Tibial nerve (tissue), 4 donors: ENCODE data around the gene ORM1.

ENCODE experiments used
- EP300 ChIP-seq, 2 donors: sonication (generic); formaldehyde crosslinking; IDR thresholded peaks; one replicate each; pipeline ENCODE4 v1.6.1; 2017; ENCODE audit warnings: antibody characterized with exemption in 2 of 2, mild to moderate bottlenecking in 1 of 2
- POLR2A ChIP-seq, 2 donors: fragments of 450-650 bp; IDR thresholded peaks; one replicate each; pipeline ENCODE4 v1.6.1; 2017; ENCODE audit warnings: antibody characterized with exemption in 2 of 2, mild to moderate bottlenecking in 2 of 2, moderate library complexity in 2 of 2
- TF ChIP-seq, protein P1 (sequence below), 5 experiments: fragments of 200-600 bp in 3 of 5; fragments of 450-650 bp in 2 of 5; sonication (generic) in 3 of 5; IDR thresholded peaks; one replicate each; pipeline ENCODE4 v1.5.1; 2016 to 2019; ENCODE audit warnings: antibody characterized with exemption in 5 of 5, mild to moderate bottlenecking in 3 of 5, moderate library complexity in 2 of 5

DNA sequence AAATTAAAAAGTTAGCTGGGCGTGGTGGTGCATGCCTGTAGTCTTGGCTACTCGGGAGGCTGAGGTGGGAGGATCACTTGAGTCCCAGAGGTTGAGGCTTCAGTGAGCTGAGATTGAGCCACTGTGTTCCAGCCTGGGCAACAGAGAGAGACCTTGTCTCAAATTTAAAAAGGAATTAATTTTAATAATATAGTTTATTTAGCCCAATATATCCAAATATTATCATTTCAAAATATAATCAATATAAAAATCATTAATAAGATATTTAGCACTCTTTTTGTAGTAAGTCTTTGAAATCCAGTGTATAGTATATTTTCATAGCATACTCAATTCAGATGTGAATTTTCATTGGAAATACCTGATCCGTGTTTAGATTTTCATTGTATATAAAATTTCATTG is 43.2 kb upstream of the ORM1 start:
- TF ChIP-seq POLR2A (IDR thresholded peaks at IDR 0.05) = no peak
- TF ChIP-seq EP300 (IDR thresholded peaks at IDR 0.05) = no peak
- TF ChIP-seq, protein P1, sequence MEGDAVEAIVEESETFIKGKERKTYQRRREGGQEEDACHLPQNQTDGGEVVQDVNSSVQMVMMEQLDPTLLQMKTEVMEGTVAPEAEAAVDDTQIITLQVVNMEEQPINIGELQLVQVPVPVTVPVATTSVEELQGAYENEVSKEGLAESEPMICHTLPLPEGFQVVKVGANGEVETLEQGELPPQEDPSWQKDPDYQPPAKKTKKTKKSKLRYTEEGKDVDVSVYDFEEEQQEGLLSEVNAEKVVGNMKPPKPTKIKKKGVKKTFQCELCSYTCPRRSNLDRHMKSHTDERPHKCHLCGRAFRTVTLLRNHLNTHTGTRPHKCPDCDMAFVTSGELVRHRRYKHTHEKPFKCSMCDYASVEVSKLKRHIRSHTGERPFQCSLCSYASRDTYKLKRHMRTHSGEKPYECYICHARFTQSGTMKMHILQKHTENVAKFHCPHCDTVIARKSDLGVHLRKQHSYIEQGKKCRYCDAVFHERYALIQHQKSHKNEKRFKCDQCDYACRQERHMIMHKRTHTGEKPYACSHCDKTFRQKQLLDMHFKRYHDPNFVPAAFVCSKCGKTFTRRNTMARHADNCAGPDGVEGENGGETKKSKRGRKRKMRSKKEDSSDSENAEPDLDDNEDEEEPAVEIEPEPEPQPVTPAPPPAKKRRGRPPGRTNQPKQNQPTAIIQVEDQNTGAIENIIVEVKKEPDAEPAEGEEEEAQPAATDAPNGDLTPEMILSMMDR (IDR thresholded peaks at IDR 0.05) = no peak
